GM15510 (cell line): ENCODE data around the gene SAFB.

Source experiments
- POLR2A ChIP-seq: IDR thresholded peaks from 3 replicates; pipeline ENCODE4 v1.6.1; 2011; ENCODE audit warnings: borderline replicate concordance; ENCODE audit not compliant: insufficient read length; ENCODE audit errors: extremely low read depth

The SAFB gene

GRCh38 chr19:5622465-5623396, at the start of gene SAFB, which contains the start of gene SAFB2:
SAFB (plus strand) TSS chr19:5623083; CDS start chr19:5623206, 123 bp downstream.
SAFB2 (minus strand) TSS chr19:5622776; CDS start chr19:5622715, 61 bp downstream.
- peak; percentile 92 for TF ChIP-seq POLR2A

- no peak for TF ChIP-seq POLR2A
Measured at GRCh38 chr19:5575590-5575989, 47.3 kb upstream of the SAFB start.

GRCh38 chr19:5578097-5578846, 44.6 kb upstream of the SAFB start:
- no peak for TF ChIP-seq POLR2A

GRCh38 chr19:5579286-5579685, 43.6 kb upstream of the SAFB start:
- no peak for TF ChIP-seq POLR2A

GRCh38 chr19:5579697-5580096, 43.2 kb upstream of the SAFB start:
- no peak for TF ChIP-seq POLR2A

GRCh38 chr19:5580161-5580571, 42.7 kb upstream of the SAFB start:
- no peak for TF ChIP-seq POLR2A

- no peak for TF ChIP-seq POLR2A
Measured at GRCh38 chr19:5585461-5586299, 37.2 kb upstream of the SAFB start.

GRCh38 chr19:5586300-5587070, 36.4 kb upstream of the SAFB start:
- no peak for TF ChIP-seq POLR2A

GRCh38 chr19:5587071-5587455, 35.8 kb upstream of the SAFB start:
- no peak for TF ChIP-seq POLR2A

GRCh38 chr19:5587661-5588060, 35.2 kb upstream of the SAFB start:
- no peak for TF ChIP-seq POLR2A

- TF ChIP-seq POLR2A, result no peak
Measured at GRCh38 chr19:5588441-5588840, 34.4 kb upstream of the SAFB start.

GRCh38 chr19:5588906-5589676, 33.8 kb upstream of the SAFB start:
- TF ChIP-seq POLR2A, result no peak
